Erythroblast (primary cell): ENCODE measurements around the gene TEF.

Experiments
- GATA1 ChIP-seq: IDR thresholded peaks from 2 replicates; pipeline ENCODE4 v1.6.1; 2011; ENCODE audit warnings: low read depth, mild to moderate bottlenecking, control low read depth, low read length, moderate library complexity
- POLR2A ChIP-seq: IDR thresholded peaks from 2 replicates; pipeline ENCODE4 v1.6.1; 2011; ENCODE audit warnings: mild to moderate bottlenecking, low read length

DNA sequence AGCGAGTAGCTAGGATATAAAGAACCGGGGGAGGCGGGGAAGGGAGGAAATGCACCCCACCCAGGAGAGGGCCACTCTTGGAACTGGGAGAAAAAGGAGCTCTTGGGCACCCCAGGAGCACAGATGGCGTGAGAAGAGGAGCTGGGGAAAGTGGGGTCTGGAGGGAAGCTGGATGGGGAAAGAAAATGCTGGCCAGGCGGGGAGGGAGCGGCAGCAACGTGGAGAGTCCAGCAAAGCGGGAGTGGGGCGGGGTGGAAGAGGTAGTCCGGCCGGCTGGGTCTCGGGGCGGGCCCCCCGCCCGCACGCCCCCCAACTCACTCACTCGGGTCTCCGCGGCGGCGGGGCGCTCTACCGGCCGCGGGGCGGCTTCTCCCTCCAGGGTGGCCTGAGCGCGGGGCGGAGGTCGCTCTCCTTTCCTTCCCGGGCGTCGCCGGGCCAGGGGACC is 64.3 kb downstream of the TEF start:
- TF ChIP-seq POLR2A, result no peak
- TF ChIP-seq GATA1, result no peak
